Measurements from ENCODE around the gene MX2.
"Not testable (repeated sequence)": the region's sequence is repeated elsewhere in the genome, so short reads cannot be mapped to it uniquely, and the experiment has no call there.

The MX2 gene

GRCh38 chr21:41342035-41342434, 19.8 kb upstream of the MX2 start:
- DNase-seq: no peak

- no peak for DNase-seq
Observed at GRCh38 chr21:41344146-41344545, 17.7 kb upstream of the MX2 start.

GRCh38 chr21:41345356-41345755, 16.5 kb upstream of the MX2 start:
- DNase-seq: no peak

GRCh38 chr21:41345934-41346685, 15.7 kb upstream of the MX2 start:
- DNase-seq: peak; percentile 45

- no peak for DNase-seq
Observed at GRCh38 chr21:41346758-41347157, 15.1 kb upstream of the MX2 start.

GRCh38 chr21:41348434-41348833, 13.4 kb upstream of the MX2 start:
- DNase-seq: no peak

- DNase-seq: no peak
Observed at GRCh38 chr21:41349126-41349525, 12.7 kb upstream of the MX2 start.

GRCh38 chr21:41349619-41350390, 12.0 kb upstream of the MX2 start:
- no peak for DNase-seq

GRCh38 chr21:41350436-41351155, 11.2 kb upstream of the MX2 start:
- DNase-seq: no peak

- no peak for DNase-seq
Observed at GRCh38 chr21:41357546-41357945, 4.3 kb upstream of the MX2 start.

GRCh38 chr21:41358193-41359166, 3.3 kb upstream of the MX2 start:
- no peak for DNase-seq

GRCh38 chr21:41359286-41359685, 2.5 kb upstream of the MX2 start:
- no peak for DNase-seq

GRCh38 chr21:41359754-41360071, 2.1 kb upstream of the MX2 start:
- not testable (repeated sequence) for DNase-seq

GRCh38 chr21:41360072-41360821, 1.6 kb upstream of the MX2 start:
- no peak for DNase-seq

- no peak for DNase-seq
Observed at GRCh38 chr21:41361053-41361785, 608 bp upstream of the MX2 start.

GRCh38 chr21:41362605-41363369, 960 bp downstream of the MX2 start:
- DNase-seq: no peak

GRCh38 chr21:41363370-41364270, 1.8 kb downstream of the MX2 start:
- DNase-seq: no peak

GRCh38 chr21:41364308-41364707, 2.5 kb downstream of the MX2 start:
- no peak for DNase-seq

- DNase-seq: no peak
Observed at GRCh38 chr21:41365377-41366107, 3.7 kb downstream of the MX2 start.

Data from hematopoietic multipotent progenitor cell treated with erythropoietin and hydrocortisone succinate and interleukin-3 and kit ligand, for 8 days (in vitro differentiated cells).